Activated B cell treated with CpG ODN at 0.5 μM for 24 hours (primary cell): ENCODE results near the gene SEPTIN12. TPM values are rescaled to one million over a fixed set of nuclear protein-coding genes. Genes with fewer than 3 reads are reported as not detected.

ENCODE experiments used
- ATAC-seq: fragments of 200-7000 bp; cut with Tn5 transposase; one replicate; pipeline ENCODE4 v1.10.0; 2021; ENCODE audit warnings: low read depth, mild to moderate bottlenecking, moderate library complexity
- CTCF ChIA-PET: fragments of 350-600 bp; sonication (Branson Sonifier 250); formaldehyde crosslinking; loops from one replicate; lab custom pipeline; 2021; ENCODE audit warnings: antibody characterized with exemption; lab: Charles Lee
- POLR2A ChIA-PET: fragments of 350-600 bp; sonication (Branson Sonifier 250); formaldehyde crosslinking; loops from one replicate; lab custom pipeline; 2021; ENCODE audit warnings: antibody characterized with exemption; lab: Charles Lee
- DNase-seq: peaks from one replicate; pipeline ENCODE4 v3.0.0; 2022
- H3K27ac Mint-ChIP-seq: one replicate; pipeline ENCODE4 v1.8.0; 2020; ENCODE audit warnings: mixed read lengths
- H3K27me3 Mint-ChIP-seq: one replicate; pipeline ENCODE4 v1.8.0; 2021; ENCODE audit warnings: mixed read lengths
- H3K36me3 Mint-ChIP-seq: one replicate; pipeline ENCODE4 v1.8.0; 2021; ENCODE audit warnings: low read depth, mixed read lengths
- H3K4me1 Mint-ChIP-seq: one replicate; pipeline ENCODE4 v1.8.0; 2021; ENCODE audit warnings: mixed read lengths
- H3K4me3 Mint-ChIP-seq: one replicate; pipeline ENCODE4 v1.8.0; 2020; ENCODE audit warnings: mild to moderate bottlenecking, mixed read lengths
- H3K9me3 Mint-ChIP-seq: one replicate; pipeline ENCODE4 v1.8.0; 2020; ENCODE audit warnings: mixed read lengths
- CTCF ChIP-seq: fragments of 200-600 bp; IDR thresholded peaks from one replicate; pipeline ENCODE4 v1.8.0; 2022; ENCODE audit warnings: antibody characterized with exemption, mild to moderate bottlenecking
- intact Hi-C: fragments of 100-400 bp; cut with micrococcal nuclease; formaldehyde crosslinking; loops from one replicate; pipeline ENCODE4 v1.15.1; 2024
- total RNA-seq: library from RNA; stranded (reverse); gene quantifications from 2 replicates; pipeline ENCODE4 v1.2.3, GENCODE V29; 2022

The SEPTIN12 gene
- total RNA-seq, 1 donor from 2014 or later = not detected

DNA sequence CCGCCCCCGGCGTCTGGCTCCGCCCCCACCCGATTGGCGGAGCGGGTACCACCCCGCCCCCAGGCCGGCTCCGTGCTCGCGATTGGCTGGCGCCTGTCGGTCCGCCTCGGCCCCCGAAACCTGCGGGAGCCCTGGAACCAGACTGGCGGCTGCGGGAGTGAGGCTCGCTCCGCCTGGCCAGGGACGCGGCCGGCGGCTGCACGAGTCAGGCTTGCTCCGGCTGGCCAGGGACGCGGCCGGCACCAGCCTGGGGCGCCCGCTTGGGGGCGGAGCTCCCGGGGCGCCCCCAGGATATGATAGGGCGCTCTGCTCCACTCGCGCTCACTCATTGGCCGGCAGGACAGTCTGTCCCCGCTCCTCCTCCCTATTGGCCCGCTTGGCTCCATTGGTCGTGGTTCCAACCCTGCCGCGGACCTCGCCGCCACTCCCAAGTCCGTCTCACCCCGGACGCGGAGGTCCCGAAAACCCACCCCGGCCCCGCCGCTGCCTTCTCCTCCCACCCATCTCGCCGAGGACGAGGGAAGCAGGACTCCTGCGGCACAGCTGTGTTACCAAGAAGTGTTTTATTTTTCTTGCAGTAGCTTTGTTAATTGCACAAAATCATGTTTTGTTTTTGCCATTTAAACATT is 14.6 kb upstream of the SEPTIN12 start:
- Mint-ChIP-seq H3K36me3 (peaks cover 26% of the 10 kb centered on the region), H3K4me3 (peak overlapping the region; percentile 86), H3K27ac (peak overlapping the region; percentile 69), H3K4me1 (peaks cover 25% of the 10 kb centered on the region), H3K27me3 (no peaks in the 10 kb centered on the region), H3K9me3 (no peaks in the 10 kb centered on the region)
- intact Hi-C loops = loop anchor here (1.0 kb wide), 5 partner anchors 34 to 186 kb away; partner anchors contain the start of genes ANKS3, DNAAF8, GLYR1 and NUDT16L1
- CTCF ChIA-PET = interaction anchor here (1.0 kb wide), 2 partner anchors 68 to 179 kb away, joined by 3 read pairs; partner anchors contain the start of gene MGRN1
- DNase-seq = peak; percentile 97
- POLR2A ChIA-PET = interaction anchor here (0.5 to 2.6 kb wide), 8 partner anchors 21 to 186 kb away, joined by 3 to 21 read pairs (median 8); partner anchors contain the start of genes ANKS3, DNAAF8, GLYR1 and NUDT16L1
- TF ChIP-seq CTCF = no peak
- ATAC-seq = peak; percentile 88

DNA sequence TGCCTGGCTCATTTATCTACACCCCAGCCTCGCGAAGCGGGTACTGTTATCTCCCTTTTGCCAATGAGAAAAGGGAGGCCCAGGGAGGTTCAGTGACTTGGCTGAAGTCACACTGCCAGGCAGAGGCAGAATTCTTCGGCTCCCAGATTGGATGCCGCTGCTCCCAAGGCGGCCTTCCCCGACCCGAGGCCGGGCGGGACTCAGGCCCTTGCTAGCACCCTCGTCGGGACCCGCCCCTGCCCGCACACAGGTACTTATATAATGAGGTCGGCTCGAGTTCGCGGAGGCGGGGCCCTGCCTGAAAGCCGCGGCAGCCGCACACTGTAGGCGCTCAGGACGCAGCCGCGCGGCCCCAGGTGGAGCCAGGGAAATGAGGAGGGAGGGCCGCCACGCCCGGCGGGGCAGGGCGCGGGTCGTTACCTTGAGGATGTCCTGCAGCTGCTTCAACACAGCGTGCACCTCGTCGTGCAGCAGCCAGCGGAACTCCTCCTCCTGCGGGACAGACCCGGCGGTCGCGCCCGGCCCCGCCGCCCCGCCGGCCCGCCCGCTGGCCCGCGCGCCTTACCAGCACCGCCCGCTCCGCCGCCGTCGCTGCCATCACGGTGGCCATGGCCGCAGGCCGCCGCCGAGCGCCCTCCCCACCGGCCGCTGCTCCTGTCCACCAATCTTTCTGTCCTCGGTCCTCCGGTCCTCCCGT is 14.0 kb upstream of the SEPTIN12 start, which contains the start of gene ROGDI:
ROGDI (minus strand) TSS at position 672 of the 697 bp plus-strand sequence; CDS start at position 610, 62 bp downstream.
- TF ChIP-seq CTCF = no peak
- Mint-ChIP-seq H3K27me3 (no peaks in the 10 kb centered on the region), H3K36me3 (peaks cover 20% of the 10 kb centered on the region), H3K27ac (peak within 1 kb of the TSS; percentile 72), H3K4me1 (peaks cover 25% of the 10 kb centered on the region), H3K4me3 (peak within 1 kb of the TSS; percentile 86), H3K9me3 (no peaks in the 10 kb centered on the region)
- CTCF ChIA-PET = interaction anchor here (1.0 kb wide), 2 partner anchors 67 to 178 kb away, joined by 3 read pairs; partner anchors contain the start of gene MGRN1
- ATAC-seq = peak; percentile 67
- POLR2A ChIA-PET = interaction anchor here (0.5 to 2.6 kb wide), 10 partner anchors 8 to 186 kb away, joined by 3 to 21 read pairs (median 6); partner anchors contain the start of genes ANKS3, DNAAF8, GLYR1 and NUDT16L1
- intact Hi-C loops = loop anchor here (1.0 kb wide), 5 partner anchors 34 to 186 kb away; partner anchors contain the start of genes ANKS3, DNAAF8, GLYR1 and NUDT16L1
- DNase-seq = no peak

GRCh38 chr16:4801051-4801961 is 13.2 kb upstream of the SEPTIN12 start:
- POLR2A ChIA-PET = interaction anchor here (1.0 to 2.6 kb wide), 6 partner anchors 9 to 185 kb away, joined by 3 to 16 read pairs (median 5); partner anchors contain the start of genes ANKS3, DNAAF8, GLYR1 and UBN1
- no peak for TF ChIP-seq CTCF
- intact Hi-C loops = no loop called here

GRCh38 chr16:4800290-4801041 is 12.3 kb upstream of the SEPTIN12 start:
- no peak for ATAC-seq
- intact Hi-C loops = no loop called here
- no peak for TF ChIP-seq CTCF
- Mint-ChIP-seq H3K4me3 (peak overlapping the region; percentile 70), H3K9me3 (no peaks in the 10 kb centered on the region), H3K4me1 (peaks cover 25% of the 10 kb centered on the region), H3K27me3 (no peaks in the 10 kb centered on the region), H3K36me3 (peaks cover 13% of the 10 kb centered on the region), H3K27ac (peak overlapping the region; percentile 65)
- POLR2A ChIA-PET = interaction anchor here (1.3 to 1.6 kb wide), 2 partner anchors 66 to 184 kb away, joined by 3 to 6 read pairs; partner anchors contain the start of genes ANKS3 and DNAAF8
- CTCF ChIA-PET = no interaction called here
- no peak for DNase-seq

More at GRCh38 chr16:4801051-4801961, 13.2 kb upstream of the SEPTIN12 start:
- ATAC-seq (no peak), DNase-seq (no peak)
- Mint-ChIP-seq H3K4me1 (peaks cover 25% of the 10 kb centered on the region), H3K27ac (peak overlapping the region; percentile 72), H3K9me3 (no peaks in the 10 kb centered on the region), H3K4me3 (peak overlapping the region; percentile 86), H3K27me3 (no peaks in the 10 kb centered on the region), H3K36me3 (peaks cover 17% of the 10 kb centered on the region)
- CTCF ChIA-PET = no interaction called here
